Cortex of kidney (tissue), 1 donor: ENCODE data around the gene FAM83E.
A peak's percentile ranks its signal among the peaks of the same experiment; 100 is the strongest.
"Not testable (repeated sequence)": the region's sequence is repeated elsewhere in the genome, so short reads cannot be mapped to it uniquely, and the experiment has no call there.

ENCODE experiments used
- DNase-seq: peaks from one replicate; lab custom pipeline; 2025; lab: John Stamatoyannopoulos, UW

Gene FAM83E

GRCh38 chr19:48639483-48640375 is 24.9 kb upstream of the FAM83E start:
- no peak for DNase-seq

GRCh38 chr19:48638831-48639381 is 24.0 kb upstream of the FAM83E start:
- DNase-seq = no peak

- no peak for DNase-seq
These were observed 23.3 kb upstream of the FAM83E start for GRCh38 chr19:48637948-48638830.

- DNase-seq = peak; percentile 100
These were observed 22.6 kb upstream of the FAM83E start for GRCh38 chr19:48637449-48637947.

- DNase-seq = no peak
These were observed 22.1 kb upstream of the FAM83E start, which contains the start of gene DBP for GRCh38 chr19:48636859-48637448. Gene DBP (minus strand): TSS chr19:48637379. CDS start chr19:48636994, 385 bp downstream.

- DNase-seq = no peak
These were observed 21.3 kb upstream of the FAM83E start for GRCh38 chr19:48635966-48636858.

GRCh38 chr19:48635263-48635965 is 20.5 kb upstream of the FAM83E start:
- no peak for DNase-seq

GRCh38 chr19:48634424-48635262 is 19.8 kb upstream of the FAM83E start:
- DNase-seq = peak; percentile 80

GRCh38 chr19:48634036-48634342 is 19.1 kb upstream of the FAM83E start:
- DNase-seq = no peak

GRCh38 chr19:48633148-48634035 is 18.5 kb upstream of the FAM83E start:
- no peak for DNase-seq

- no peak for DNase-seq
These were observed 17.8 kb upstream of the FAM83E start for GRCh38 chr19:48632692-48633147.

- DNase-seq = not testable (repeated sequence)
These were observed 17.4 kb upstream of the FAM83E start for GRCh38 chr19:48632286-48632685.

- no peak for DNase-seq
These were observed 16.3 kb upstream of the FAM83E start for GRCh38 chr19:48631225-48631624.

- no peak for DNase-seq
These were observed 15.6 kb upstream of the FAM83E start for GRCh38 chr19:48630296-48631063.

- DNase-seq = no peak
These were observed 14.9 kb upstream of the FAM83E start for GRCh38 chr19:48629599-48630295.

- DNase-seq = no peak
These were observed 14.4 kb upstream of the FAM83E start for GRCh38 chr19:48629297-48629598.
